ENCODE measurements around the gene ALK. TPM values are rescaled to one million over a fixed set of nuclear protein-coding genes. Genes with fewer than 3 reads are reported as not detected.

Gene ALK
- total and polyA plus RNA-seq, 2 donors (not counting 1 experiment from before 2014, with no cell fraction given), result not detected

DNA sequence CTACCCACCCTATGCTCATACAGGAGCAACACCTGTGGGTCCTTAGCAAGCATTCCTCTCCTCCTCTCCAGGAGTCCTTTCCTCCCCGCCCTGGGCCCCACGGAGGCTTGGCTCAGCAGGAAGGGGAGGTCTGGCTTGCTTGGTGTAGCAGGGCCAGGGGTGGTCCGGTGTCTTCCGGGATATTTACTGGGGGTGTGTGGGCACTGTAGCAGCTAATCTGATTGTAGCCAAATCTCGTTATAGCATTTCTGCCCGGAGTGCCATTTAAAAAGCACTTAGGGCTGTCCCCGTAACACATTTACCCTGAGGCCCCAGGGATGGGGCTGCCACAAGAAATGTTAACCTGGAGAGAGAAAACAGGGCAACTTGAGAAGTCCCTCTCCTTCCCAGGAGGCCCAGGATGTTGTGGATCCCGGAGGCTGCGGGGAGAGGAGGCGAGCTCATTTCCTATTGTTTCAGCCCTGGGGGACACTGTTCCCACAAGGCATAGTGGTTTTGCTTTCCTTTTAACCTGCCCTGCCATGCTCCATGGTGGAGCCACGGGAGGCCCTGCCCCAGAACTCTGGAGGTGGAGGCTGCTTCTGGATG is 671.6 kb downstream of the ALK start:
- H3K4me1 Mint-ChIP-seq, result peaks cover 7% of the 10 kb centered on the region
- intact Hi-C loops (cut with micrococcal nuclease), result no loop called here
- Histone ChIP-seq H3K27me3 (replicated peaks in 1 of 4; ENCODE audit: control extremely low read depth in 1 of 4, control insufficient read depth in 3 of 4, insufficient read depth in 4 of 4, low read length in 3 of 4) (no peaks in the 10 kb centered on the region), H3K27ac (ENCODE audit: low read length in 2 of 2) (no peak overlapping the region), H3K36me3 (replicated peaks in 1 of 2; ENCODE audit: control extremely low read depth in 1 of 2, control insufficient read depth in 1 of 2, extremely low read depth in 1 of 2, insufficient read depth in 2 of 2, low read length in 1 of 2) (no peaks in the 10 kb centered on the region), H3K9ac (ENCODE audit: low read length) (no peak overlapping the region), H3K4me1 (ENCODE audit: control insufficient read depth in 2 of 2, insufficient read depth in 2 of 2, low read length in 2 of 2) (peaks cover 0 to 11% of the 10 kb centered on the region in 2 donors), H4K20me1 (ENCODE audit: control insufficient read depth, insufficient read depth, low read length, poor library complexity, severe bottlenecking) (no peaks in the 10 kb centered on the region), H3K79me2 (ENCODE audit: control insufficient read depth, insufficient read depth, low read length) (no peaks in the 10 kb centered on the region), H2AFZ (ENCODE audit: insufficient read depth, low read depth, low read length, poor library complexity, severe bottlenecking) (no peak overlapping the region), H3K4me2 (replicated peaks; ENCODE audit: low read depth, low read length, poor library complexity, severe bottlenecking) (no peak overlapping the region), H3K4me3 (ENCODE audit: control extremely low read depth in 1 of 5, extremely low read depth in 1 of 5, insufficient read depth in 1 of 5, low read depth in 2 of 5, low read length in 4 of 5) (no peak overlapping the region), H3K9me3 (ENCODE audit: control extremely low read depth in 1 of 3, control insufficient read depth in 2 of 3, insufficient read depth in 1 of 3, low read length in 2 of 3) (peaks cover 0 to 12% (median 0%) of the 10 kb centered on the region in 3 donors)
- H3K27me3 Mint-ChIP-seq, result peaks cover 4% of the 10 kb centered on the region
- ChIA-PET POLR2A (no interaction called here), CTCF (no interaction called here)
- H3K27ac Mint-ChIP-seq, result no peak overlapping the region
- ATAC-seq (ENCODE audit: low read depth) (no peak), DNase-seq (no peak)
- no peak overlapping the region for H3K4me3 Mint-ChIP-seq
- 57% methylated on average over 9 of the region's 11 CpGs for WGBS (ENCODE audit: insufficient coverage)
- TF ChIP-seq, protein P1, sequence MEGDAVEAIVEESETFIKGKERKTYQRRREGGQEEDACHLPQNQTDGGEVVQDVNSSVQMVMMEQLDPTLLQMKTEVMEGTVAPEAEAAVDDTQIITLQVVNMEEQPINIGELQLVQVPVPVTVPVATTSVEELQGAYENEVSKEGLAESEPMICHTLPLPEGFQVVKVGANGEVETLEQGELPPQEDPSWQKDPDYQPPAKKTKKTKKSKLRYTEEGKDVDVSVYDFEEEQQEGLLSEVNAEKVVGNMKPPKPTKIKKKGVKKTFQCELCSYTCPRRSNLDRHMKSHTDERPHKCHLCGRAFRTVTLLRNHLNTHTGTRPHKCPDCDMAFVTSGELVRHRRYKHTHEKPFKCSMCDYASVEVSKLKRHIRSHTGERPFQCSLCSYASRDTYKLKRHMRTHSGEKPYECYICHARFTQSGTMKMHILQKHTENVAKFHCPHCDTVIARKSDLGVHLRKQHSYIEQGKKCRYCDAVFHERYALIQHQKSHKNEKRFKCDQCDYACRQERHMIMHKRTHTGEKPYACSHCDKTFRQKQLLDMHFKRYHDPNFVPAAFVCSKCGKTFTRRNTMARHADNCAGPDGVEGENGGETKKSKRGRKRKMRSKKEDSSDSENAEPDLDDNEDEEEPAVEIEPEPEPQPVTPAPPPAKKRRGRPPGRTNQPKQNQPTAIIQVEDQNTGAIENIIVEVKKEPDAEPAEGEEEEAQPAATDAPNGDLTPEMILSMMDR (IDR thresholded peaks at IDR 0.05), result no peak
- no peak for TF ChIP-seq EZH2 (IDR thresholded peaks at IDR 0.05; ENCODE audit: borderline replicate concordance, insufficient read depth, low read depth, low read length, poor library complexity, severe bottlenecking)
- H3K9me3 Mint-ChIP-seq (ENCODE audit: insufficient read depth), result no peaks in the 10 kb centered on the region

DNA sequence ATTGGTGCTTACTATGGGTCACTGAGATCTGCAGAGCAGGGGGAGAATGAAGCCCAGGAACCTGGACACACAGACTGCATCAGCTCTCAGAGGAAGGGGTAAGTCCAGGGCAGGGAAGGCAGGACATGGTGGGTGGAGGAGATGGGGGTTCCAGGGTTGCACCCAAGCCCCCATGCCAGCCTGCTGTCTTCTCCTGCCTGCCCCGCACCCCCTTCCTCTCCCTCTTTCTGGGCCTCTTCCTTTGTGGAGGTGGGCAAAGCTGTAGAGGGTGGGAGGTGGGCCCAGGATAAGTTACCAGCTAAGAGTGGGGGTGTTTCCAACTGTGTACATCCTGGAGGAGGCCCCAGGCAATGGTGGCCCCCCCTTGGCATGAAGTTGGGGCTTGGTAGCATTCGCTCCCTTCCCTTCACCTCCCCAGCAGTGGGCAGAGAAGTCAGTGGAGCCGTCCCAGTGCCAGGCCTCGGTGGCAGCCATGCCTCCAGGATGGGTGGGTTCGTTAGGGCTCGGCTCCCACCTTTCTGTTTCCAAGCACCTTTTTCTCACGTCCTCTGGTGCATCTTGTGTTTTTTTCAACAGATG is 674.0 kb downstream of the ALK start:
- WGBS (ENCODE audit: insufficient coverage), result 83% methylated on average over 1 of the region's 7 CpGs

More for the DNA sequence above, 674.0 kb downstream of the ALK start:
- Mint-ChIP-seq H3K4me1 (peaks cover 8% of the 10 kb centered on the region), H3K27me3 (no peaks in the 10 kb centered on the region), H3K4me3 (no peak overlapping the region), H3K9me3 (ENCODE audit: insufficient read depth) (no peaks in the 10 kb centered on the region), H3K27ac (no peak overlapping the region)
- Histone ChIP-seq H3K9me3 (ENCODE audit: control extremely low read depth in 1 of 3, control insufficient read depth in 2 of 3, insufficient read depth in 1 of 3, low read length in 2 of 3) (peaks cover 0 to 12% (median 0%) of the 10 kb centered on the region in 3 donors), H3K27me3 (replicated peaks in 1 of 4; ENCODE audit: control extremely low read depth in 1 of 4, control insufficient read depth in 3 of 4, insufficient read depth in 4 of 4, low read length in 3 of 4) (no peaks in the 10 kb centered on the region), H3K9ac (ENCODE audit: low read length) (no peak overlapping the region), H3K27ac (ENCODE audit: low read length in 2 of 2) (no peak overlapping the region), H3K79me2 (ENCODE audit: control insufficient read depth, insufficient read depth, low read length) (no peaks in the 10 kb centered on the region), H3K4me1 (ENCODE audit: control insufficient read depth in 2 of 2, insufficient read depth in 2 of 2, low read length in 2 of 2) (peaks cover 0 to 11% of the 10 kb centered on the region in 2 donors), H2AFZ (ENCODE audit: insufficient read depth, low read depth, low read length, poor library complexity, severe bottlenecking) (no peak overlapping the region), H3K36me3 (replicated peaks in 1 of 2; ENCODE audit: control extremely low read depth in 1 of 2, control insufficient read depth in 1 of 2, extremely low read depth in 1 of 2, insufficient read depth in 2 of 2, low read length in 1 of 2) (no peaks in the 10 kb centered on the region), H3K4me3 (ENCODE audit: control extremely low read depth in 1 of 5, extremely low read depth in 1 of 5, insufficient read depth in 1 of 5, low read depth in 2 of 5, low read length in 4 of 5) (no peak overlapping the region), H3K4me2 (replicated peaks; ENCODE audit: low read depth, low read length, poor library complexity, severe bottlenecking) (no peak overlapping the region), H4K20me1 (ENCODE audit: control insufficient read depth, insufficient read depth, low read length, poor library complexity, severe bottlenecking) (no peaks in the 10 kb centered on the region)
- no peak for TF ChIP-seq EZH2 (IDR thresholded peaks at IDR 0.05; ENCODE audit: borderline replicate concordance, insufficient read depth, low read depth, low read length, poor library complexity, severe bottlenecking)
- TF ChIP-seq, protein P1 (IDR thresholded peaks at IDR 0.05), result no peak
- no peak for ATAC-seq (ENCODE audit: low read depth)
- ChIA-PET CTCF (no interaction called here), POLR2A (no interaction called here)
- DNase-seq, result no peak
- intact Hi-C loops (cut with micrococcal nuclease), result no loop called here
